Erythroblast (primary cell): Measurements from ENCODE around the gene RAF1.

ENCODE experiments used
- GATA1 ChIP-seq: IDR thresholded peaks from 2 replicates; pipeline ENCODE4 v1.6.1; 2011; ENCODE audit warnings: low read depth, mild to moderate bottlenecking, control low read depth, low read length, moderate library complexity
- POLR2A ChIP-seq: IDR thresholded peaks from 2 replicates; pipeline ENCODE4 v1.6.1; 2011; ENCODE audit warnings: mild to moderate bottlenecking, low read length

GRCh38 chr3:12686096-12686495, 22.2 kb upstream of the RAF1 start:
- TF ChIP-seq POLR2A (no peak), GATA1 (no peak)
